NCI-H1436 (cell line): ENCODE data around the gene CTLA4.

Experiments
- DNase-seq: peaks from one replicate; lab custom pipeline; 2025; lab: John Stamatoyannopoulos, UW

Gene CTLA4

GRCh38 chr2:203867561-203868200 lies at the start of gene CTLA4:
Gene CTLA4, plus strand, starts transcription at chr2:203867771. Its CDS starts 172 bp downstream, at chr2:203867943.
- DNase-seq = no peak

- no peak for DNase-seq
Observed at GRCh38 chr2:203818656-203819055, 48.9 kb upstream of the CTLA4 start.

GRCh38 chr2:203819434-203820133 lies 48.0 kb upstream of the CTLA4 start:
- no peak for DNase-seq

- DNase-seq = no peak
Observed at GRCh38 chr2:203820969-203821368, 46.6 kb upstream of the CTLA4 start.

GRCh38 chr2:203822240-203822639 lies 45.3 kb upstream of the CTLA4 start:
- DNase-seq = no peak

- DNase-seq = no peak
Observed at GRCh38 chr2:203823173-203823572, 44.4 kb upstream of the CTLA4 start.

GRCh38 chr2:203824057-203824456 lies 43.5 kb upstream of the CTLA4 start:
- DNase-seq = no peak

- DNase-seq = no peak
Observed at GRCh38 chr2:203824603-203825002, 43.0 kb upstream of the CTLA4 start.

- no peak for DNase-seq
Observed at GRCh38 chr2:203826704-203827103, 40.9 kb upstream of the CTLA4 start.

GRCh38 chr2:203830304-203831055 lies 37.1 kb upstream of the CTLA4 start:
- DNase-seq = no peak

GRCh38 chr2:203835420-203835819 lies 32.2 kb upstream of the CTLA4 start:
- no peak for DNase-seq

GRCh38 chr2:203835892-203836800 lies 31.4 kb upstream of the CTLA4 start:
- DNase-seq = no peak

- DNase-seq = no peak
Observed at GRCh38 chr2:203840655-203841205, 26.8 kb upstream of the CTLA4 start.

GRCh38 chr2:203841654-203842053 lies 25.9 kb upstream of the CTLA4 start:
- no peak for DNase-seq

GRCh38 chr2:203842373-203842772 lies 25.2 kb upstream of the CTLA4 start:
- no peak for DNase-seq

GRCh38 chr2:203846490-203847105 lies 21.0 kb upstream of the CTLA4 start:
- no peak for DNase-seq

- no peak for DNase-seq
Observed at GRCh38 chr2:203849010-203849409, 18.6 kb upstream of the CTLA4 start.

- no peak for DNase-seq
Observed at GRCh38 chr2:203852760-203853159, 14.8 kb upstream of the CTLA4 start.

GRCh38 chr2:203853271-203853670 lies 14.3 kb upstream of the CTLA4 start:
- DNase-seq = no peak

- DNase-seq = no peak
Observed at GRCh38 chr2:203853722-203854121, 13.8 kb upstream of the CTLA4 start.

GRCh38 chr2:203855274-203855673 lies 12.3 kb upstream of the CTLA4 start:
- no peak for DNase-seq
